Ureter (tissue), 1 donor: ENCODE results near the gene P2RY4. TPM values are rescaled to one million over a fixed set of nuclear protein-coding genes. Genes with fewer than 3 reads are reported as not detected.
A peak's percentile ranks its signal among the peaks of the same experiment; 100 is the strongest.
"Not testable (repeated sequence)": the region's sequence is repeated elsewhere in the genome, so short reads cannot be mapped to it uniquely, and the experiment has no call there.

Source experiments
- DNase-seq: peaks from one replicate; pipeline ENCODE4 v3.0.0-alpha.2; 2020; ENCODE audit warnings: low spot score
- total RNA-seq: library from RNA; stranded (reverse); gene quantifications from one replicate; pipeline ENCODE4 v1.2.4, GENCODE V29; 2023
- donor health status: DM: yes; HTN: yes; CAD: no.

Gene P2RY4
- 1.7 TPM for total RNA-seq

DNA sequence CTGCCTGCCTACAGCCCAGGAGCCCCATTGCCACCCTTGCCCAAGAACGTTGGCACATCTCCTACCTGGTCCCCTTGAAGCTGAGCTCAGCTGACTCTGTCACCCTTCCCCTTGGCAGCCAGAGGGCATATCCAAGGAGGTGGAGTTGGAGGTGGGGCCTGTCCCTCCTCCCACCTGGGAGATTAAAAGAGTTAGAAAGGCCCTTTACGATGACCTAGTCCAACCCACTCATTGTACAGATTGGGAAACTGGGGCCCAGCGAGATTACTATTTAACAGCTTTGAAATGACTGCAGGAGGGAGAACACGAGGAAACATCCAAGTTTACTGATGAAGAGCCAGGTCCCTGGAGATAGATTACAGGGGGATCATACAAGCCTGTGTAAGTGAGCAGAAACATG is at the start of gene P2RY4:
P2RY4 (minus strand) TSS at position 101 of the 400 bp plus-strand sequence. CDS start 580 bp downstream, outside the sequence.
- DNase-seq = no peak

DNA sequence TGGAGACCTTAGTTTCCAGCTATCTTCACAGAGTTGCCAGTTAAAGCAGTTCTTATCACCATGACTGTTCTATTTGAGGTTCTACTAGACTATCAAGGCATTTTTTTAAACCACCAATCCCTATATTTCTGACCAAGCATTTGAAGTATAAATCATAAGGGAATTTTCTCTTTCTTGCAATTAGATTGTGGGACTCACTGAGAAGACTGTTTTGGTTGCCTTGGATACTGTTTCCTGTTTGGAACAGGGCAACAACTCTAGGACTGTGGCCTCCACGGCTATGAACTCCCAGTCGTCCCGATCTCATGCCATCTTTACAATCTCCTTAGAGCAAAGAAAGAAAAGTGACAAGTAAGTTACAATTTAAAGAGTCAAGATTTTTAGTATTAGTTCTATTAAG is 41.7 kb upstream of the P2RY4 start:
- DNase-seq = no peak

DNA sequence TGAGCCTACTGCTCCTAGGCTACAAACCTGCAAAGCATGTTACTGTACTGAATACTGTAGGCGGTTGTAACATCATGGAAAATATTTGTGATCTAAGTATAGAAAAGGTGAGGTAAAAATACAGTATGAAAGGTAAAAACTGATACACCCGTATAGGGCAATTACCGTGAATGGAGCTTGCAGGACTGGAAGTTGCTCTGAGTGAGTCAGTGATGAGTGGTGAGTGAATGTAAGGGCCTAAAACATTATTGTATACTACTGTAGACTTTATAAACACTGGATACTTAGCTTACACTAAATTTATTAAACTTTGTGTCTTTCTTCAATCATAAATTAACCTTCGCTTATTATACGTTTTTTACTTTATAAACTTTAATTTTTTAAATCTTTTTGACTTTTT is 33.6 kb upstream of the P2RY4 start:
- no peak for DNase-seq

DNA sequence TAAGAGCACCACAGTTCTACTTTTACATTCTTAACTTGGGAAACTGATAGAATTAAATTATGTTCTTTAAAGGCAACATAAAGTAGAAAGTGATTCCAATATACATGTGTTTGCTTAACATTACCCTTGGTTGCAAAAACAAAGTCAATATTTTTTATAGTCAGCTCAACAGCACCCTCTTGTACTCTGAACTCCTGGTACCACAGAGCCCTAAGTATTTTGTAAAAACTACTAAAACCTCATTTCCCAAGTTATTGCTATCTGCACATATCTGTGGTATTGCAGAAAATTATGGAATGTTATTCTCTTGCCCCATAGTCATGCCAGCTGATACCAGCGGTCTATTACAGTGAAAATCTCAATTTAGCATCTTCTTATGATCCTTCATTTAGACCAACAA is 32.8 kb upstream of the P2RY4 start:
- DNase-seq = no peak

DNA sequence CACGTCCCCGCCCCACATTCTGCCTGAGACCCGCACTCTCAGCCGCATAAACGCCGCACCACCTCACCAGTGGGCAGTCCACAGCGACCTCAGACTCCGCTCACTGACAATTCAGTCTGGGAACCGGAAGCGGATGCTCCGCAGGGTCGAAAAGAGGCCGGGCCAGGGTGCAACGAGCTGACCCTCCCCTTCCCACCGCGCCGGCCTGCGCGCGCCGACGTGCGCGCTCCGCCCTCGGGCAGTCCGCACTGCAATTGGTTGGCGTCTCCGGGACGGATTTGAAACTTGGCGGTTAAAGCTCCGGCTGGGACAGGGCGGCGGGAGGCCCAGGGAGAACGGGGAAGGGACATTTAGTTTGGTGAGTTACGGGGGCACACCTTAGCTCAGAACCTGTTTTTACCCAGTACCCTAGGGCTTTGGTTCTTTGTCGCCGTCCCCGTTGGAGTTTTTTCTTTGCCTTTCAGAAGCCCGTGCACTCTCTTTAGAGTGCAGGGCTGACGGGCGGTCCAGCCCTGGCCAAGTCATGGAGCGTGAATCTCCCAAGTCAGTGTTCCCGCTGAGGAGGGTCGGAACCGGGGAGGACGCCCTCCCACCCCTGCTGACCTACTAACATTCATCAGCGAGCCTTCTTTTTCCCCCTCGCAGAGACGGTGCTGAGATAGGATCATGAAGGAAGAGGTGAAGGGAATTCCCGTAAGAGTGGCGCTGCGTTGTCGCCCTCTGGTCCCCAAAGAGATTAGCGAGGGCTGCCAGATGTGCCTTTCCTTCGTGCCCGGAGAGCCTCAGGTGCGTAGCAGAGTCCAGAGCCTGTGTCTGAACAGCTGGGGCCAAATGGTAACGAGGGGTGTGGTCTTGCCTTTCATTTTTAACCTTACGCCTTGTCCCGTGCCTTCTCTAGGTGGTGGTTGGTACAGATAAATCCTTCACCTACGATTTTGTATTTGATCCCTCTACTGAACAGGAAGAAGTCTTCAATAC is 30.1 kb upstream of the P2RY4 start, which contains the start of the genes KIF4A and PDZD11:
KIF4A (plus strand) TSS at position 312 of the 978 bp plus-strand sequence; CDS start at position 667, 355 bp downstream.
PDZD11 (minus strand) TSS at position 135 of the 978 bp plus-strand sequence. CDS start 586 bp downstream, outside the sequence.
- DNase-seq = peak; percentile 82

DNA sequence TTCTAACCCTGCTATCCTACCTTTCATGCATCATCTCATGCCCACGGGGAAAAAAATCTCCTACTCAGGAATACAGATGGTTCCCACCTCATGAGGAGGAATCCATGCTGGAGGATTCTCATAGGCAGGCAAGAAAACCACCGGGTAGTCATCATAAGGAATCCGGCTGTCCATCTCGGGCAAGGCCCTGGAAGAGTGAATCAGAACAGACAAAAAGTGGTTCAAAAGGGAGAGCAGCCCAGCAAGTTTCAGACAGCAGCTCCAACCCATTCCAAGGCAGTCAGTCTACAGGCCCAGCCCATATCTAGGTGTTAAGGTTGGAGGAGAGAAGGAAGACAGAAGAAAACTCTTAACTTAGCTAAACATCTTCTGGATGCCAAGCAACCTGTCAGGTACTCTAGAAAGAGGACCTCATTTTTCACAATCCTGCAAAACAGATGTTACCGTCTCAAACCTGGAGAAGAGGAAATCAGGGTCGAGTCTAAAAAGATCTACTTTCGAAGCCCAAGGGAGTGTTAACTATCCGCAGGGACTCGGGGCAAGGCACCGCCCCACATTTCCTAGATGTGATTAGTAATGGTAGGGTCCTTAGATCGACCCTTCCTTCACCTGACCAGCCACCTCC is 29.3 kb upstream of the P2RY4 start:
- no peak for DNase-seq

DNA sequence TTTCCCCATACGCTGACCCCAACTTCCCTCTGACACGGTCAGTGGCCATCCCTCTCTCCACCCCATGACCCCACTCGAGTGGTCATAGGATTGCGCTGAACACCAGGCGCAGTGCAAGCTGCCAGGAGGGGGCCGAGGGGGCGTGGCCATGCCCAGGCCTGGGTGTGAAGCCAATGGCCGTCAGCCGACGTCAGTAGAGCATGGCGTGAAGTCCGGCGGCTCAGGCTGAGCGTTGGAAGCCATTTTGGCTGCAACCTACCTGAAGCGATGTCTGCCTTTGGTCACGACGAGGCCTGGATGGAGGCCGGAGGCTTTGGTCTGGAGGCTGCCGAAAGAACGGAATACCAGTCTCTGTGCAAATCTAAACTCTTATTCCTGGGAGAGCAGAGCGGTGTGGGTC is 21.9 kb upstream of the P2RY4 start, which contains the start of gene RAB41:
RAB41 (plus strand) TSS at position 222 of the 400 bp plus-strand sequence; CDS start at position 268, 46 bp downstream.
- no peak for DNase-seq

DNA sequence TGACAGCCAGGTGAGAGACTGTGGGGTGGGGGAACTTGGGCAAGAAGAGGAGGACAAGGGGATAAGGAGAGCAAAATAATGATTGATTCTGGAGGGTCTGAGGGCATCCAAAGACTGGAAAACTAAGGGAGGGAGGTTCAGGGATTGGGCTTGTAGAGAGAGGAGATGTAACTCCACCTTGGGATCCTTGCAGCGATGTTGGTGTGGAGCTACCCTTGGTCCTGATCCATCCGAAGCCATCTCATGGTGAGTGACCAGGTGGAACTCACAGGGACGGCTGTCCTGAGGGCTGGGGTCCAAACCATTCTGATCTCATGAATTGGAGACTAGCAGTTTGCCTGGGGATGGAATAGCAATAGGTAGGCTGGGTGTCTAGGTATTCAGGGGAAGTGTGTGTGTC is 20.6 kb upstream of the P2RY4 start:
- no peak for DNase-seq

DNA sequence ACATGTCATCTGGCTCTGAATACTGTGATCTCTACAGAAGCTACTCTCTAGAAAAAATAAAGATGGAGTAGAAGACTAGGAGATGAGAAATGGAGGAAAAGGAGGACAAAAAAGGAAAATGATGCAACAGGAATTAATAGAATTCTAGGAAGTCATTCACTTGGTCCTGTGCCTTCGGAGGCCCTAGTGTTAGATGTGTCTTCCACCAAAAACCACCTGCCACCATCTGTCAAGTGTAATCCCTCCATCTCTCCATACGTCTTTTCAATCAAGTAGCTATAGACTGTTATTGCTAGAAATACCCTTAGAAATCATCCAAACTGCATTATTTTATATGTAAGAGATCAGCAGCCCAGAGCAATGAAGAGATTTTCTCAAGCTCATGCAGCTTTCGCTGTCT is 19.1 kb upstream of the P2RY4 start:
- no peak for DNase-seq

DNA sequence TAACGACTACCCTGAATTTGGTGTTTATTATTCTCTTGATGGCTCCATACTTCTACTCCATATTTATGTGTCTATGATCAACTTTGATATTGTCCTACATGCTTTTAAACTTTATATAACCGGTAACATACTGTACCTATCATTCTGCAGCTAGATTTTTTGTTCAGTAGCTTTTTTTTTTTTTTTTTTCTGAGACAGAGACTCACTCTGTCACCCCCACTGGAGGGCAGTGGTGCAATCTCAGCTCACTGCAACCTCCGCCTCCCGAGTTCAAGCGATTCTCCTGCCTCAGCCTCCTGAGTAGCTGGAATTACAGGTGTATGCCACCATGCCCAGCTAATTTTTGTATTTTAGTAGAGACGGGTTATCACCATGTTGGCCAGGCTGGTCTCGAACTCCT is 14.0 kb upstream of the P2RY4 start:
- DNase-seq = not testable (repeated sequence)

DNA sequence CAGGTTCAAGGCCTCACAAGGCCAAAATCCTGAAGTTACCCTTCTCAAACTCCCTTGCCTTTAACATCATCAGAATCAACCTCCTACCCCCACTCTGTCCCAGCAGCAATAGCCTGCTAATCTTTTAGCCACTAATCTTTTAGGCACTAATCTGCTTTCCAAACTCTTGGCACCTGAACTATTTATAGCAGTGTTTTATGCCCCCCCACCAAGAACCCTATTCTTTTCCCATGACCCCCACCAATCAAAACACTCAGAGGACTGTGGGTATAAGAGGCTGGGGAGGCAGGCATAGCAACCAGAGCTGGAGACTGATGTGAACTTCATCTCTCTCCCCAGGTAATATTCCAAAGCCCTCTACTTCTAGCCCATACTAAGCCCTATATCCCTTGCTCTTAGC is 8.0 kb upstream of the P2RY4 start, which contains the start of gene ARR3:
ARR3 (plus strand) TSS at position 301 of the 400 bp plus-strand sequence. CDS start 1,052 bp downstream, outside the sequence.
- no peak for DNase-seq

DNA sequence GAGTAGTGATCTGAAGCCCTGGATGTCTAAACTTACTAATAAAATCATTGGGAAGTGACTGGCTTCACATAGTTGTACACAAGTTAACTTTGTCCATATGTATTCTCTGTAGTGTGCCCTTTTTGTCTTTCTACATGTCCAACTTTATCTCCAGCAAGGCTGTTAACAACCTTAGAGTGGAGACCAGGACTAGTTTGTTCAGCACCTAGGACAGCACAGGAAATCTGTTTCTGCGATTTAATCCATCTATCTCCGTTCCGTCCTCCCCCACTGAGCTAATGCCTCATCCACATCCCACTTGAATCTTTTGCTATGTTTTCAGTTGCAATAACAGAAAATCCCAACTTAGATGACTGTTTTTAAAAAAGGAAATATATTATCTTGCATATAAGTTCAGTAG is 4.8 kb upstream of the P2RY4 start:
- DNase-seq = no peak

DNA sequence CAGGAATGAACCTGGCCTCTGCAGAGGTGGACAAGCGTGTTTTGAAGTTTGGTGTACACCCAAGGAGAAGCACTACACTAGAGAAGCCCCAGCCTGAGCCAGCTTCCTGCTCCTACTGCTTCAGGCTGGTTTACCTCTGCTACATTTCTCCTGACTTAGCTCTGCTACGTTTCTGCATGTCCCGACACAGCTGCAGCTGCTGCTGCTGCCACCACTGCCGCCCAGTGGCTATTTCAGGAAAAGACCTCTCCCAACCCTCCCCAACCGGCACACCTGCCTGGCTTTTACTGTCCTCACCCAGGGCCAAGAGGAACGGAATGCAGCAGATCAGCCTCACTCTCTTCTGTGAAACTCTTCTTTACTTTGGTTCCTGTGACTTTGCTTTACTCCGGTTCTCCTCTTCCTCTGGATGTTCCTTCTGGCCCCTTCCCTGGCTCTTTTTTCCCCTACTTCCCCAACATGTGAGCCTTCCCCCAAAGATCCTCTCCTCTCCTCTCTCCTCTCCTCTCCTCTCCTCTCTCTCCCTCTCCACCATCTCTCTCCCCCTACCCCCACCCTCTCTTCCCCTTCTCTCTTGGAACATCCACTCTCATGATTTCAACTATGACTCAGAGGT is 3.1 kb upstream of the P2RY4 start:
- DNase-seq = peak; percentile 65

DNA sequence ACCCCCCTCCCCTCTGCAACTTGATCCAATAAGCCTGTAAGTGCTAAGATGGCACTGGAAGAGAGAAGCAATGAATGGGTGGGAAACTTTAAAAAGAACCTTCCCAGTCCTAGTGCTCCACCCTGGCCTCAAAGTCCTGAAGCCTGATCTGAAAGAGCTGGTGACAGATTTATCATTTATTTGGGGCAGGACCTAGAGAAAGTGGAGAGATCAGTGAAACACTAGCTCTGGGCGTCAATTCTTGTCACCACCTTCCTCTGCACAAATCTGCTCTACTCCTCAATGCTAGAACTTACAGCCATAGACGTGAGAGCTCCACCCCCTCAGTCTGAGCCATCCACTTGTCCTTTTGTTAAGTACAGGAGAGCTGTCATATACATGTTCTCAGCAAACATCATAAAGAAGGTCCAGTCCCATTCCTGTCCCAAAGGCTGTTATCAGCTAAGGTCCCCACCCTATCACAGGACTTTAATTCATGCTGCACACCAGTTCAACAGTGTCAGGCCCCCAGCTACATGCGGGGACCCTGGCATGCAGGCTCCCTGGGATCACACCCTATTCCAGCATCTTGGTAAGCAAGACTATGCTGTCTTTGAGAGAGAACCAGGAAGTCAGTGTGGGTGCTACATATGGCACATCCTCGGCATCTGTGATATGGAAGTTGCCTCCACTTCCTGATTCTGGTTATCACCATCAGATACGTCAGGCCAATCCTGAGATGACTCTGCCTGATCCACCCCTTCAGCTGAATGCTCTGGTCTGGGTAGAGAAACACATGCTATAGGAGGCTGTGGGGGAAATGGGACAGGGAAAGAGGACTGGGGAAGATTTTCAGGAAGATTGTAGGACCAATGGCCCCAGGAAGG is 2.3 kb downstream of the P2RY4 start:
- no peak for DNase-seq

DNA sequence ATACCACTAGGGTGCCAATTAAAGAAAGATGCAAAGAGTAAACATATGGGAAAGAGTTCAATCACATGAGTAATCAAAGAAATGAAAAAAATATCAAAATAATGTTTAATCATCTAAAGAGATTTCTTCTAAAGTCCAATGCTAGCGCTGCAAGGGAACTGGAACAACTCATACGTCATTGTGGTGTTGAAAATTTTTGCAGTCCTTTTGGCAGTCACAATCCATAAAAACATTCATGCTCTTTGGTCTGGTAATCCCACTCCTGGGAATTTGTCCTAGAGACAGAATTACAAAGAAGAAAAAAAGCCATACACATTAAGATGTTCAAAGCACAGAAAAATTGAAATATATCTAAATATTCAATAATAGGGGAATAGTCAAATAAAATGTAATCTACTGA is 4.6 kb downstream of the P2RY4 start:
- no peak for DNase-seq

DNA sequence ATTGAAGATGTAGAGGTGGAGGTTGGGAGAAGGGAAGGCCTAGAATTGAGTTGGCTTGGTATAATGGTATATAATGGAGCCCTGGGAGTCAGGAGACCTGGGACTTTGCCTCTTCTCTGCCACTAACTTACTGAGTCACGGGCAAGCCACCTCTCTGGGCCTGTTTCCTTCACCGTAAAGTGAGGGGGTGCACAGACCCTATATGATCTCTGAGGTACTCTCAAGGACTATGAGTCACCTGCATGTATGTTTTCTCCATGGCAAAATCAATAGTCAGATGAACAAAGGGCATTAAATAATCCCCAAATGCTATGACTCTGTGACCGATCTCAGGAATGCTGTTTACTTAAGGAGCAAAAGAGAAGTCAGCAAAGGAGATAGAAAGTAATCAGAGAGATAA is 5.1 kb downstream of the P2RY4 start:
- no peak for DNase-seq

DNA sequence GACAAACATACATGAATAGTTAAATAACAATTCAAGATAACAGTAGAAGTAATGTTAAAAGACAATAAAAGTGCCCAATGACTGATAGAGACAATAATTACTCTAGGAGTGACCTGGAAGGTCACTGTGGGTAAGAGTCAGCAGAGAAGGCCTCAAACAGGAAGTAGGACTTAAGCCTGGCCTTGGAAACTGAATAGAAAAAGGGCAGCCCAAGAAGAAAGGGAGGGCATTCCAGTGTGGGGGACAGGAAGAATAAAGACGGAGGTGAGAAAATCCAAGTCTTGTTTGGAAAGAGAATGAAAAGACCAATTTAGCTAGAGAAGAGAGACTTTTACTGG is 6.0 kb downstream of the P2RY4 start:
- DNase-seq = no peak

DNA sequence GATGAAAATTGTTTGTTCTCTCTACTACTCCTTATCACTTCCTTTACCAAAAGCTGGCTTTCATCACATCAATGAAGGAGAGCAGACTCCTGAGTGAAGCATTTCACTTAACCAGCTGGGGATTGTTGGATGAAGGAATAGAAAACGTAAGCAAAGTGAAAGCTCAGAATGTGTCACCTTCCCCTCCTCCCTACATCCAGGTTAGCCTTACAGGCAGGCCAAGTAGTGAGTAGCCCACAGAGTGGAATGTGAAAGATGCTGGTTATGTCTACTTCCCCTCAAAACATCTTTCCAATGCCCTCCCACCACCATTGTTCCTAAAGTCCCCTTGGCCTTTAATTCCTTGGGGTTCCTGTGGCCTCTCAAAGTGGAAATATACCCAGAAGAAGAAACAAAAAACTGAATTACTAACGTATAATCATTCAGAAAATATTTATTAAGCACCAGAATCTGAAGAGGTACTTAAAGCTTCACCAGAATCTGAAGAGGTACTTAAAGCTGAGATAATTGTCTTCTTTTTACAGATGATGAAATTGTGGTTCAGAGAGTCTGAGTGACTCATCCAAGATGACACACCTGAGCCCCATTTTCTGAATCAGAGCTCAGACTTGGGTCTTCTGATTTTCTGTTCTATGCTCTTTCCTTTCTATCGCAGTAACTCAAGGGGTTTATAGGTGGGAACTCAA is 6.5 kb downstream of the P2RY4 start:
- no peak for DNase-seq

DNA sequence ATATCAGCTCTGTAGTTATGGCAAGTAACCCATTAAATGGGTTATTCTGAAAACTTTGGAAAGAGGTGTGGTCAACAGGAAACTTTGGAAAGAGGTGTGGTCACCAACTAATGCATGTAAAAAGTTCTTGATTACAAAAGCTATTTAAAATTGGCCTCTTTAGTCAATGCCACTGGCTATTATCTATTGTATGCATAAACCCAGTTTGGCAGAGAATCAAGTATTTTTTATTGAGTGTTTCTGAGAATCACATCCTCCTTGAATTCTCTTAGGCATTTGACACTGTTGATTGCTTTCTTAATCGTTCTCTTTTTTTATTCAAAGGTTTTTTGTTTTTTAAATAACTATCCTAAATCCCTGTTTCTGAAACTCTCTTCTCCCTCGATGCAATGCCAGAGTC is 7.5 kb downstream of the P2RY4 start:
- no peak for DNase-seq

DNA sequence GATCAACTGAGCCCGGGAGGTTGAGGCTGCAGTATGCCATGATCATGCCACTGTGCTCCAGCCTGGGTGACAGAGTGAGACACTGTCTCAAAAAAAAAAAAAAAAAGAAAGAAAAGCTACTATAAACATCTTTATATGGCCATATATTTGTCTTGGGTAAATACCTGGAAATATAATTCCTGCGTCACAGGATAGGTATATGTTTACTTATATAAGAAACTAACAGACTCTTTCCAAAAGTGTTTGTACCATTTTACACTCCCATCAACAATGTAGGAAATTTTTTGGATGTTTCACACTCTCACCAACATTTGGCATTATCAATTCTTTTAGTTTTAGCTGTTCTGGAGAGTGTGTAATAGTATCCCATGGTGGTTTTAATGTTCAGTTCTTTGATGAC is 12.8 kb downstream of the P2RY4 start:
- no peak for DNase-seq

DNA sequence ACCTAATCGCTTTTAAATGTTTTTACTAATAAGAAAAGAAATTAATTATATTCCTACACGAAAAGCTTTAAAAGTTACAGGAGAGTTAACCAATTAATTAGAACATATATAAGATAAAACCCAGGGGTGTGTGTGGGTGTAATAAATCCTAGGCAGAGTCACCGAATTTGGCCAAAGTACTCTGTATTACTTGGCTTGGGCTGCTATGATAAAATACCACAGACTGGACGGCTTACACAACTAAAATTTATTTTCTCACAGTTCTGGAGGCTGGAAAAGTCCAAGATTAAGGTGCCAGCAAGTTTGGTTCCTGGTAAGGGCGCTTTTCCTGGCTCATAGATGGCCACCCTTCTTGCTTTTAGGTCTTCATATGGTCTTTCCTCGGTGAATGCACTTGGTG is 15.1 kb downstream of the P2RY4 start:
- DNase-seq = no peak
